BJ (cell line): ENCODE results near the gene POLR3GL. TPM values are rescaled to one million over a fixed set of nuclear protein-coding genes. Genes with fewer than 3 reads are reported as not detected.
A peak's percentile ranks its signal among the peaks of the same experiment; 100 is the strongest.

Experiments
- CTCF ChIA-PET: fragments of 350-600 bp; formaldehyde crosslinking; extraction: SDS; loops from one replicate; lab custom pipeline; 2021; ENCODE audit warnings: antibody characterized with exemption, inconsistent platforms; lab: Yijun Ruan, JAX
- POLR2A ChIA-PET: fragments of 300-600 bp; sonication (Branson Sonifier 250); formaldehyde crosslinking; extraction: SDS; loops from one replicate; lab custom pipeline; 2021; ENCODE audit warnings: antibody characterized with exemption; lab: Charles Lee
- DNase-seq: peaks from one replicate; pipeline ENCODE4 v3.0.0-alpha.2; 2011; ENCODE audit warnings: low read depth
- H3K27me3 ChIP-seq: 2 replicates; pipeline ENCODE4 v1.6.0; 2011; ENCODE audit warnings: low read length; ENCODE audit not compliant: control insufficient read depth, insufficient read depth
- H3K36me3 ChIP-seq: 2 replicates; pipeline ENCODE4 v1.5.1; 2011; ENCODE audit warnings: low read length; ENCODE audit not compliant: control insufficient read depth, insufficient read depth
- H3K4me3 ChIP-seq: 2 replicates; pipeline ENCODE4 v1.5.1; 2011; ENCODE audit warnings: low read depth, mild to moderate bottlenecking, control low read depth, low read length
- polyA plus RNA-seq: library from polyadenylated mRNA; depleted of rRNA; stranded (reverse); fragments of >200 nt; gene quantifications from 2 replicates; pipeline ENCODE4 v1.2.3, GENCODE V29; 2011
- TF ChIP-seq, protein P1 (sequence below): IDR thresholded peaks from 2 replicates; pipeline ENCODE4 v1.5.1; 2011; ENCODE audit warnings: low read depth, mild to moderate bottlenecking, control low read depth, inconsistent platforms, low read length, moderate library complexity; ENCODE audit not compliant: insufficient read depth

The POLR3GL gene
- polyA plus RNA-seq, 1 experiment, result 13.2 TPM

DNA sequence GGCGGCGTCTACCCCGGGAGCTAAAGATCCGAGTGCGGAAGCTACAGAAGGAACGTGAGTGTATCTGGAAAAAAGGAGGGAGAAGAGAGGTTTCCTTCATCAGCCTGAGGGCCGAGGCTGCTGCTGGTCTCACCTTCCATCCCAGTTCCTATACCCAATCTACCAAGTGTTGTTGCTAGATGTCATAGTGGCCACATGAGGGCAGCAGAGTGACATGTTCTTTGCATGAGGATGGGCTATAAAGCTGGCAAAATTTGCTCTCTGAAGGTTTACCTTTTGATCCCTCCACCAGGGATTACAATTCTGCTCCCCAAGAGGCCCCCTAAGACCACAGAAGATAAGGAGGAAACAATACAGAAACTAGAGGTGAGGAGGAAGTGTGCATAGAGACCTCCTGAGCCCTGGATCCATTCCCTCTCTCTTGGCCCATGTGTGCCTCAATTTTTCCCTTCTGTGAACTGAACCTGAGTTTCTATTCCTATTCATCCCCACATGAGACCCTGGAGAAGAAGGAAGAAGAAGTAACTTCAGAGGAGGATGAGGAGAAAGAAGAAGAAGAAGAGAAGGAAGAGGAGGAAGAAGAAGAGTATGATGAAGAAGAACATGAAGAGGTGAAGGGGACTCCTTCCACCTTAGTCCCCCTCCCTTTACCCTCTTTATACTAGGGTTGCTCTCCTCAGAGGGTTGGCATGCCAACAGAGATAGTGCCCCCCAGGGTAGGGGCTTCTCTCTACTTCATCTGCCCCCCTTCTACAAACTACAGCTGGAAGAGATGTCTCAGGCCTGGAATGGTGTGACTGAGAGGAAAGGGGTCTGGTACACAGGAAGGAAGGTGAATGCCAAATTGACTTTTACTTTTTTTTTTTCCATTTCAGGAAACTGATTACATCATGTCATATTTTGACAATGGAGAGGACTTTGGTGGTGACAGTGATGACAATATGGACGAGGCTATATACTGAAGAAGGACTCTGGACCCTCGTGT, 13.3 kb downstream of the POLR3GL start:
- TF ChIP-seq, protein P1, sequence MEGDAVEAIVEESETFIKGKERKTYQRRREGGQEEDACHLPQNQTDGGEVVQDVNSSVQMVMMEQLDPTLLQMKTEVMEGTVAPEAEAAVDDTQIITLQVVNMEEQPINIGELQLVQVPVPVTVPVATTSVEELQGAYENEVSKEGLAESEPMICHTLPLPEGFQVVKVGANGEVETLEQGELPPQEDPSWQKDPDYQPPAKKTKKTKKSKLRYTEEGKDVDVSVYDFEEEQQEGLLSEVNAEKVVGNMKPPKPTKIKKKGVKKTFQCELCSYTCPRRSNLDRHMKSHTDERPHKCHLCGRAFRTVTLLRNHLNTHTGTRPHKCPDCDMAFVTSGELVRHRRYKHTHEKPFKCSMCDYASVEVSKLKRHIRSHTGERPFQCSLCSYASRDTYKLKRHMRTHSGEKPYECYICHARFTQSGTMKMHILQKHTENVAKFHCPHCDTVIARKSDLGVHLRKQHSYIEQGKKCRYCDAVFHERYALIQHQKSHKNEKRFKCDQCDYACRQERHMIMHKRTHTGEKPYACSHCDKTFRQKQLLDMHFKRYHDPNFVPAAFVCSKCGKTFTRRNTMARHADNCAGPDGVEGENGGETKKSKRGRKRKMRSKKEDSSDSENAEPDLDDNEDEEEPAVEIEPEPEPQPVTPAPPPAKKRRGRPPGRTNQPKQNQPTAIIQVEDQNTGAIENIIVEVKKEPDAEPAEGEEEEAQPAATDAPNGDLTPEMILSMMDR, result peak; percentile 78
- ChIA-PET POLR2A (interaction anchor here (0.5 kb wide), 1 partner anchor 60 kb away, joined by 18 read pairs; no protein-coding TSS in a partner anchor), CTCF (interaction anchor here (0.7 to 7.2 kb wide), 21 partner anchors 9 to 130 kb away, joined by 3 to 171 read pairs (median 6); partner anchors contain the start of genes ANKRD34A, ANKRD35, HJV and LIX1L)
- Histone ChIP-seq H3K4me3 (no peak overlapping the region), H3K27me3 (no peaks in the 10 kb centered on the region), H3K36me3 (no peaks in the 10 kb centered on the region)
- no peak for DNase-seq

DNA sequence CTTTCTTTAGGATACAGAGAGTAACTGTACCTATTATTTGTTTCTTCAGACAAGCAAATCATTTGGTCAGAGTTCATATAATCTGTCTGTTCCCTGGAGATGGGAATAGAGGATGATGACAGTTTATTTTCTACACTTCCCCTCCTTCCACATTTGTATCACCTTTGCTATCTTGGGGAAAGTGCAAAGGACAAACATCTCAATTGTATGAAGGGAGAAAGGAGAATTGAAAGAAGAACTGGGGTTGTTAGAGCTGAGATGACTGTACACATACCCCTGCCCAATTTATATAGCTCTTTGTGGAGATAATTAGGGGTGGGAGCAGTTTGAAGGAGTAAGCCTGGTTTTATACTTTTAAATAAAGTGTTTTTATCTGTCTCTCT, 14.0 kb downstream of the POLR3GL start:
- CTCF ChIA-PET, result interaction anchor here (0.8 to 7.2 kb wide), 15 partner anchors 9 to 131 kb away, joined by 3 to 171 read pairs (median 14); partner anchors contain the start of genes ANKRD34A, NUDT17, POLR3GL and RBM8A
- DNase-seq, result no peak
- H3K4me3 ChIP-seq, result no peak overlapping the region
- no peaks in the 10 kb centered on the region for H3K36me3 ChIP-seq
- H3K27me3 ChIP-seq, result no peaks in the 10 kb centered on the region
- TF ChIP-seq, protein P1, result no peak
- POLR2A ChIA-PET, result interaction anchor here (0.5 to 1.1 kb wide), 2 partner anchors 29 to 60 kb away, joined by 3 to 18 read pairs; no protein-coding TSS in a partner anchor

DNA sequence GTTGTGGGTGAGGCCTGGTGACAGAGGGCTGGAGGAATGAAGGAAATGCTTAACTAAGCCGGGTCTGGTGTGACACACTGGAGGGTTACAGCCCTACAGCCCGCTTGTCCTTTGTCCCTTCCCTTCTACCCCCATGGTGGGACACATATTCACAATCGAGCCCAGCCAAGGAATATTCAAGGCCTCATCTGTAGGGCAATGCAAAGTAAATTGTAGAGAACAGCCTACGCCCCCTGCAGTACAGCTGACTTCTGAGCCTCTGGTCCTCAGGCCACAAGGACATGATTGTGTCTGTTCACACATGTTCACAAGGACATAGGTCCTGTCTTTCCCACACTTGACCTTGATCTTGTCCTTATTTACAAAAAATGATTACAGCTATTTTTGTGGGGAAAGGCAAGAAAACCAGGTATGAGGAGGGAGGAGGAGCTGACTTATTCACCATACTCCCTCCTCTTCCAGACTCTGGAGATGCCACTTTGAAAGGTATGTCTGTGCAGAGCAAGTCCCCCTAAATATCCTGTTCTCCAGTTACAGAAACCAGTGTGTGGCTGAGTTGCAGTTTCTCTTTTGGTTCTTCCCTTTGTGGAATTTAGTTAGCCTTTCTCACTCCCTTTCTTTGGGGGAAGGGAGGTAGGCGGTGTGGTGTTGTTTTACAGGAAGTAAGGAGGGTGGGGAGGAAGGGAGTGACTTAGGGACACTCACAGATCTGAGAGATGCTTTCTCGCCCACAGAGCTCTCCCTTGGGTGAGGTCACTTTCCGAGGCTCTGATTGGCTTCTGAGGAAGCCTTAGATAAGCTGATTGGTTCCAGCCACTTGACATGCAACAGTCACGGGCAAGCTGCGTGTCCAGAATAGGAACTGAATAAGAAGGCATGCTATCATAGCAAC, 14.6 kb downstream of the POLR3GL start:
- peak overlapping the region; percentile 10 for H3K4me3 ChIP-seq
- TF ChIP-seq, protein P1, result peak; percentile 45

DNA sequence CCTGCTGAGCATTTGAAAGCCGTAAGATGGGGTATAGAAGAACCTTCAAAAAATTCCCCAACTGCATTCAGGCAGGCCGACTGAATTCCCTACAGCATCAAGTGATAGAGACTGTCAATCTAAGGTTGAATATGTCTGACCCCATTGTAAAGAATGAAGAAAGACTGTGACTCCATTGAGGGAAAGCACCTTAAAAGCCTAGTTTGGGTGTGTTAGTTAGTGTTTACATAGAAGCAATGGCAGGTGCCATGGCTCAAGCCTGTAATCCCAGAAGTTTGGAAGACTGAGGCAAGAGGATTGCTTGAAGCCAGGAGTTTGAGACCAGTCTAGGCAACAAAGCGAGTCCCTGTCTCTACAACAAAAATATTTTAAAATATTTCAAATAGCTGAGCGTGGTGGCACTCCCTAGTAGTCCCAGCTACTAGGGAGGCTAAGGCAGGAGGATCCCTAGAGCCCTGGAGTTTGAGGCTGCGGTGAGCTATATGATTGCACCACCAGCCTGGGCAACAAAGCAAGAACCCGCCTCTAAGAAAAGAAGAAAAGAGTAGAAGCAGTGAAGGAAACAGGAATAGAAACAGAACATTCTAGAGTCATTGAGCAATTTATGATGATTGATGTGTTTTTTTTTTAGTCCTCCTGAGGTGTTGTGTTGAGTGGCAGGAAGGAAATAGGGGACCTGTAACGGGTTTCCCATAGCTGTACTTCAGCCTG, 15.4 kb downstream of the POLR3GL start:
- TF ChIP-seq, protein P1, result no peak

More for the DNA sequence above, 14.6 kb downstream of the POLR3GL start:
- Histone ChIP-seq H3K36me3 (no peaks in the 10 kb centered on the region), H3K27me3 (no peaks in the 10 kb centered on the region)
- CTCF ChIA-PET, result interaction anchor here (0.6 to 7.2 kb wide), 16 partner anchors 10 to 132 kb away, joined by 3 to 171 read pairs (median 12); partner anchors contain the start of genes ANKRD34A, NUDT17, POLR3GL and RBM8A
- POLR2A ChIA-PET, result interaction anchor here (0.9 to 1.1 kb wide), 5 partner anchors 11 to 28 kb away, joined by 3 to 9 read pairs (median 5); partner anchors contain the start of gene TXNIP
- peak; percentile 100 for DNase-seq

More for the DNA sequence above, 15.4 kb downstream of the POLR3GL start:
- CTCF ChIA-PET, result interaction anchor here (0.6 to 7.2 kb wide), 8 partner anchors 12 to 88 kb away, joined by 3 to 171 read pairs (median 20); partner anchors contain the start of genes ANKRD34A, POLR3GL and TXNIP
- H3K27me3 ChIP-seq, result no peaks in the 10 kb centered on the region
- no peak for DNase-seq
- POLR2A ChIA-PET, result interaction anchor here (0.9 to 1.1 kb wide), 5 partner anchors 10 to 27 kb away, joined by 3 to 9 read pairs (median 5); partner anchors contain the start of gene TXNIP
- no peak overlapping the region for H3K4me3 ChIP-seq
- no peaks in the 10 kb centered on the region for H3K36me3 ChIP-seq
